GM19238 (cell line): ENCODE measurements around the gene MAPK12.
"Not testable (repeated sequence)": the region's sequence is repeated elsewhere in the genome, so short reads cannot be mapped to it uniquely, and the experiment has no call there.

Experiments
- DNase-seq: peaks from one replicate; pipeline ENCODE4 v3.0.0; 2011; ENCODE audit warnings: low spot score; ENCODE audit not compliant: insufficient read length

Gene MAPK12

GRCh38 chr22:50216684-50217520, 44.6 kb downstream of the MAPK12 start:
- DNase-seq, result no peak

- no peak for DNase-seq
Measured at GRCh38 chr22:50216055-50216683, 45.3 kb downstream of the MAPK12 start.

GRCh38 chr22:50215297-50216054, 46.0 kb downstream of the MAPK12 start:
- no peak for DNase-seq

- no peak for DNase-seq
Measured at GRCh38 chr22:50213263-50213662, 48.2 kb downstream of the MAPK12 start.

GRCh38 chr22:50211147-50211546, 50.3 kb downstream of the MAPK12 start:
- DNase-seq, result no peak

- DNase-seq, result no peak
Measured at GRCh38 chr22:50210378-50211139, 50.9 kb downstream of the MAPK12 start.

GRCh38 chr22:50209893-50210292, 51.6 kb downstream of the MAPK12 start:
- DNase-seq, result peak; percentile 84

GRCh38 chr22:50208939-50209892, 52.3 kb downstream of the MAPK12 start:
- no peak for DNase-seq

- DNase-seq, result no peak
Measured at GRCh38 chr22:50208430-50208938, 53.0 kb downstream of the MAPK12 start.

- no peak for DNase-seq
Measured at GRCh38 chr22:50207383-50208140, 53.9 kb downstream of the MAPK12 start.

GRCh38 chr22:50206599-50206998, 54.9 kb downstream of the MAPK12 start:
- no peak for DNase-seq

GRCh38 chr22:50205781-50206569, 55.5 kb downstream of the MAPK12 start:
- DNase-seq, result no peak

- DNase-seq, result not testable (repeated sequence)
Measured at GRCh38 chr22:50204998-50205397, 56.5 kb downstream of the MAPK12 start.

- DNase-seq, result no peak
Measured at GRCh38 chr22:50204571-50204970, 56.9 kb downstream of the MAPK12 start.

GRCh38 chr22:50203288-50203687, 58.2 kb downstream of the MAPK12 start:
- no peak for DNase-seq
